NCI-H146 (cell line): ENCODE results near the gene CDC123.
A peak's percentile ranks its signal among the peaks of the same experiment; 100 is the strongest.
"Not testable (repeated sequence)": the region's sequence is repeated elsewhere in the genome, so short reads cannot be mapped to it uniquely, and the experiment has no call there.

Source experiments
- DNase-seq: peaks from one replicate; lab custom pipeline; 2025; lab: John Stamatoyannopoulos, UW

Gene CDC123

DNA sequence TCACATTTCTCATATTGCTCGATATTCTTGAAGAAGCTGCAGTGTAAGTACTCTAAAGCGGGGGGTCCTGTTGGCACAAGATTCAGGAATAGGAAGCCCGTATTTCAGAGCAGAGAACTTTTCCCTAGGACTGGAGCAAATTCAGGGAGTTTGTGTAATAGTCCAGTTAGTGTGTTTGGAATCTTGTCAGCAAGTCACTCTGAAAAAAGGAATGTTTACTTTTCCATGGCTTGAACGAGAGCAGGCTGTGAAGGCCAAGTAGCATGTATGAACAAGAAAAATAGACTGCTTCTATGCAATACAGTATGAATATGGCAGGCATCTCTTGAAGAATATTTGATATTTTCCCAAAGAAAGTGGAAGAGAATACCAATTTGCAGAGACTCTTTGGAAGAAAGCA, 39.8 kb downstream of the CDC123 start:
- no peak for DNase-seq

GRCh38 chr10:12237265-12238220, 41.6 kb downstream of the CDC123 start:
- no peak for DNase-seq

DNA sequence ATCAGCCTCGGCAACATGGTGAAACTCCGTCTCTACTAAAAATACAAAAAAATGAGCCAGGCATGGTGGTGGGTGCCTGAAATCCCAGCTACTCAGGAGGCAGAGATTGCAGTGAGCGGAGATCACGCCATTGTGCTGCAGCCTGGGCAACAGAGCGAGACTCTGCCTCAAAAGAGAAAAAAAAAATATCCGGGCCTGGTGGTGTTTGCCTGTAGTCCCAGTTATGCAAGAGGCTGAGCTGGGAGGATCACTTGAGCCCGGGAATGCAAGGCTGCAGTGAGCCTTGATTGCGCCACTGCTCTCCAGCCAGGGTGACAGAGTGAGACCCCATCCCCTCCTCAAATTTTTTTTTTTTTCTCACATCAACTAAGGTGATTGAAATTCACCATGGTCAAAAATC, 42.8 kb downstream of the CDC123 start:
- DNase-seq = no peak

DNA sequence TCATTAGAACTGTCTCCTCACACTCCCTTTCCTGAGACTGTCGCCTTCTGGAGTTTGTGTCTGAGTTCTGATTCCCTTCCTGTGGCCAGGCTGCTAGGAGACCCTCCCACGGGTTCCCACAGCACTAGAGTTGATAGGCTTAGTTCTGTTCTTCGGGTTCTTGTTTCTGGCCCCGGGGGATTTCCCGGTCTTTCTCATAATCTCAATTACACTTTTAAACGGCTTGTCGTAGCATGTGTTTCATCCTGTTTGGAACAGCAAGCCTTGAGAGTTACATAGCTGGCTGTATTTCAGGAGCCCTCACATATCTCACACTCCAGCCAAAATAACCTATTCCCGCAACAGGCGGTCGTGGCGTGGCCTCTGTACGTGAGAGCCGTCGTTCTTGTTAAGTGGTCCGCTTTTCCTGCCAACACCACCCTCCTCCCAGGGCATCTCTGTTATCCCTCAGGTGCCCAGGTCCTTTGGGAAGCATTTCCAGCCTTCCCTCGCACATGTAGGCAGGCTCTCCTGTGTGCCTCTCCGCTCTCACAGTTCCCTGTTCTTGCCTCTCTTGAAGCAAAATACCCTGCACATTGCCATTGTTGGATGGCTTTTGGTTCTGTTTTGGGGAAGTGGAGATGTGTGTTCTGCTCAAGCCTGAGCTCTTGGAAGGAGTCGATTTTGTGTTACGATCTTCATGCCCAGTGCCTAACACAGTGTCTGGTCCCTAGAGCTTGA, 46.0 kb downstream of the CDC123 start:
- no peak for DNase-seq

GRCh38 chr10:12243864-12244620, 48.1 kb downstream of the CDC123 start:
- DNase-seq = no peak

GRCh38 chr10:12250181-12250580, 54.2 kb downstream of the CDC123 start:
- DNase-seq = no peak

DNA sequence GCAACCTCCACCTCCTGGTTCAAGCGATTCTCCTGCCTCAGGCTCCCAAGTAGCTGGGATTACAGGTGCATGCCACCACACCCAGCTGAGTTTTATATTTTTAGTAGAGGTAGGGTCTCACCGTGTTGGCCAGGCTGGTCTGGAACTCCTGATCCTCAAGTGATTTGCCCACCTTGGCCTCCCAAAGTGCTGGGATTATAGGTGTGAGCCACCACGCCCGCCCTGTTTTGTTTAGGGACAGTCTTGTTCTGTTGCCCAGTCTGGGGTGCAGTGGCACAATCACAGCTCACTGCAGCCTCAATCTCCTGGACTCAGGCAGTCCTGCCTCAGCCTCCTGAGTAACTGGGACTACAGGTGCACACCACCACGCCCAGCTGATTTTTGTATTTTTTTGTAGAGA, 54.7 kb downstream of the CDC123 start:
- DNase-seq = not testable (repeated sequence)

- DNase-seq = no peak
Measured at GRCh38 chr10:12251581-12251980, 55.6 kb downstream of the CDC123 start.

- peak; percentile 38 for DNase-seq
Measured at GRCh38 chr10:12252882-12253546, 57.0 kb downstream of the CDC123 start.

DNA sequence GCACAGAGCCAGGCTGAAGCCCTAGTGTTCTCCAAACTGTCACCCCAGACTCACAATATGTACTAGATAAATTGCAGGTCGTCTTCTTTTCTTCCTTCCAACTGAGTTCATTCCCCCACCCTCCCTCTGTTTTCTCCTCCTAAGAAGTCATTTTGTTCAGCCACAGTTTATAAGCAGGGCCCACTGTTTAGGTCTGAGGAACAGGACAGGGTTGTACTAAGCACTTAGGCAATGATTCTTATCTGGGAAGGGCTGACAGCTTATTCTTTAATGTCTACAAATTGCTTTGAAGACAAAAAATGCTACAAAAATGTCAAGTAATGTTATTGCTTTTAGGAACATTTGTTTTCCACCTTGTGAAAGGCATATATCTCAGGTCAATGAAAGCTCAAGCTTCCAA, 59.1 kb downstream of the CDC123 start:
- no peak for DNase-seq

DNA sequence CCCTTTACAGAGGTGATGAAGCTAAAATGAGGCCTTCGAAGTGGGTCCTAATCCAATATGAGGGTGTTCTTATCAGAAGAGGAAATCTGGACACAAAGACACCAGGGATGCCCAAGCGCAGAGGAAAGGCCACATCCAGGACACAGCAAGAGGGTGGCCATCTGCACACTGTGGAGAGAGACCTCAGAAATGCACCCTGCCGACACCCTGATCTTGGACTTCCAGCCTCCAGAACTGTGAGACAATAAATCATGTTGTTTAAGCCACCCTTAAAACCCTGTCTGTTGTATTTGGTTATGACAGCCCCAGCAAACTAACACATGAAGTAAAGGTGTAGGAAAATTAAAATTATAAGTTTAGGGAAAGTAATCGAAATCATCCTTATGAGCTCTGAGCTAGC, 64.0 kb downstream of the CDC123 start:
- no peak for DNase-seq

- DNase-seq = peak; percentile 65
Measured at GRCh38 chr10:12262278-12262981, 66.4 kb downstream of the CDC123 start.

DNA sequence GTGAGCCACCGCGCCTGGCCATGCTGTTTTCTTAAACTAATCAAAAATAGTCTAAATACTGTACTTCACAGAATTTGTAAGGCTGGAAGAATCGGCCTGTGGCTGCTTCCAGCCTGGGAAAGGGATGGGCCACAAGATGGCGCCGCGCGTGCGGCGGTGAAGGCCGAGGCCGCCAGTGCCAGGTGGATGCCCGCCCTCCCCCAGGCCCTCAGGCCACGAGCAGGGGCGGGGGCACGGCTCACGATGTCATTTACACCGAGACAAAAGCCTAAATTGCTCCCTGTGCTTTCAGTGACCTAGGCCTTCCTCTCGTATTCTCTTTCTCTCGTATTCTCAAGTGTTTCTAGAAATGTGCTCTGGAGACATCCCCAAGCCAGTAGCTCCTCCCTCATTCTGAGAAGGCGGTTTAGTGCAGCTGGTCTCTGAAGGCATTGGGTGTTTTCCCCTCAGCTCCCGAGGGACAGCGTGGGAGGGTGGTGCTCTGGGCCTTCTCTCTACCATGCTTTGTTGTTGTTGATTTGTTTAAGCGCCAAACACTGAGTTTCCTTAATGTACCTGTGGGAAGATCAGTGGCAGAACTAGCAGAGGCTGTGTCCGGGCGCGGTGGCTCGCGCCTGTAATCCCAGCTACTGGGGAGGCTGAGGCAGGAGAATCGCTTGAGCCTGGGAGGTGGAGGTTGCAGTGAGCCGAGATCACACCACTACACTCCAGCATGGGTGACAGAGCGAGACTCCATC, 68.4 kb downstream of the CDC123 start:
- peak; percentile 99 for DNase-seq

- DNase-seq = no peak
Measured at GRCh38 chr10:12269056-12269455, 73.1 kb downstream of the CDC123 start.

GRCh38 chr10:12271210-12271540, 75.2 kb downstream of the CDC123 start:
- DNase-seq = no peak

GRCh38 chr10:12277862-12278261, 81.9 kb downstream of the CDC123 start:
- DNase-seq = not testable (repeated sequence)

- no peak for DNase-seq
Measured at GRCh38 chr10:12279281-12279680, 83.3 kb downstream of the CDC123 start.

DNA sequence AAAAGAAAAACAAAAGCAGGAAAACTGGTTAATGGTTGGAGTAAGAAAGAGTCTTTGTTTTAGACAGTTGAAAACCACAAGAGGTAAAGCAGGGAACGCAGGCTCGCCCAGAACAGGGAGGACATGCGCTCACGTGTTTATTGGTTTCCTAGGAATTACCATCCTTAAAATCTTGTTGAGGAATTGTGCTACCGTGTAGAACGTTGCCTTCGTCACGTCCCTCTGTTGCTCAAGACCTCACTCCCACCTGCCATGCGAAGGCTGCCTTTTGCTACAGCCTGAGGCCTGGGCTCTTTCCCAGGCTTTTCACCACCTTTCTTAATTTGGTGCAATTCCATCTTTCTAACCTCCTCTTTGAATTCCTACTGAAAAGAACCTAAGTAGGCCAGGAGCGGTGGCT, 91.8 kb downstream of the CDC123 start:
- DNase-seq = no peak

DNA sequence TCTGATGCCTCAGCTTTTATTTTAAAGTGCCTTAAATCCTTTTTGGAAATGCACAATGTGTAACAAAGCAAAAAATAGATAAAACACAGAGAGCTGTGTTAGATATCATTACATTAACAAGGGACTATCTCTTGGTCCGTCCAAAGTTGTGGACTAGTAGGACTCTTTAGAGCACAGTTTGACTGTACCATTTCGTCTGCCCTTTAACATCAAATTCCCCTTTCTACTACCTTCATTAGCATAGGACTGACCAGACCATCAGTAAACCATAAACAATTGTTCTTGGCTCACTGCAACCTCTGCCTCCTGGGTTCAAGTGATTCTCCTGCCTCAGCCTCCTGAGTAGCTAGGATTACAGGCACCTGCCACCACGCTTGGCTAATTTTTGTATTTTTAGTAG, 101.8 kb downstream of the CDC123 start:
- not testable (repeated sequence) for DNase-seq

DNA sequence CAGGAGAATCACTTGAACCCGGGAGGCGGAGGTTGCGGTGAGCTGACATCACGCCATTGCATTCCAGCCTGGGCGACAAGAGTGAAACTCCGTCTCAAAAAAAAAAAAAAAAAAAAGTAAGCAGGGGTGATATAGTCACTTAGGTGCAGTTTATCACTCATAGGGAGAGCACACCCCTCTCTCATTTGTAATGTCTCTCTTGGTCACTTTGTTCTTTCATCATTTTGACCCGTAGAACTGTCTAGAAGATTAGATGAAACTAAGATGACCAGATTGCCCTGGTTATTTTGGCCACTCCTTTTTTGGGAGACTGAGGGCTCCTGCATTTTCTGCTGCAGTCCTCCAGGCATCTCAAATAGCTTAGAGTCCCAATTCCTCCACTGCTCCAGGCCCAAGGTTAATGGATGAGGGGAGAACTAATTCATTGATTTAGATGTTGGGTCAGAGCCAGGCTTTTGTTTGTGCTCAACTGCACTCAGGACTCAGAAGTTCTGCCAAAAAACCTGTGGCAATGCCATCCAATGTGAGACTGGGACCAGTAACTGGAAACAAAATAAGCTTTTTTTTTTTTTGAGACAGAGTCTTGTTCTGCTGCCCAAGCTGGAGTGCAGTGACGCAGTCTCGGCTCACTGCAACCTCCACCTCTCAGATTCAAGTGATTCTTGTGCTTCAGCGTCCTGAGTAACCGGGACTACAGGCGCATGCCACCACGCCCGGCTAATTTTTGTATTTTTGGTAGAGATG, 103.4 kb downstream of the CDC123 start:
- no peak for DNase-seq
